Dermis microvascular lymphatic vessel endothelial cell (primary cell): ENCODE data around the gene CMIP. TPM values are rescaled to one million over a fixed set of nuclear protein-coding genes. Genes with fewer than 3 reads are reported as not detected.

ENCODE experiments used
- DNase-seq, 2 donors: peaks; one replicate each; pipeline versions ENCODE4 v3.0.0 to v3.0.0-alpha.2; 2010; ENCODE audit warnings: low read depth in 2 of 2
- total RNA-seq: library from RNA; depleted of rRNA; stranded (reverse); fragments of >200 nt; gene quantifications from 2 replicates; pipeline ENCODE4 v1.2.1, GENCODE V29; 2014

CMIP gene
- total RNA-seq, 1 donor from 2014 or later: 8.0 TPM

DNA sequence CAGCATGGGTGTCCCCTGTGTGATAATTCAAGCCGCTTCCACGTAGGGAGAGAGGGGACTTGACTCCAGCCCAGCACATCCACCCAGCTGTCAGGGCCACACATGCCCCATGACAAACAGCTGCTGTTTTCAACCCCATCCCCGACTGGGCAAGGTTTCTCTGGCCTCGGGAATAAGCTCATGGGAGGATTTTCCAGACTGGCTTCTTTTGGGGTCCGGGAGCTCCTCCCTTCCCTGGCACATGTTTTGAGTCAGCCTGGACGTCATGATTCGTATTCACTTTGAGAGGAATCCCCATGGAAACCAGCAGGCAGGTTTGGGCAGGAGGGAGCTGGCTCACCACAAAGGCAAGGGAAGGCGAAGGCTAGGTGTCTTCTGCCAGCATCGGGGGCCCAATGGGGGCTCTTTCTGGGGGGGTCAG lies 156.4 kb downstream of the CMIP start:
- peak in 1 of 2 donors; percentile 29 for DNase-seq

GRCh38 chr16:81601601-81602255 lies 157.1 kb downstream of the CMIP start:
- peak; percentile 35 to 60 for DNase-seq

DNA sequence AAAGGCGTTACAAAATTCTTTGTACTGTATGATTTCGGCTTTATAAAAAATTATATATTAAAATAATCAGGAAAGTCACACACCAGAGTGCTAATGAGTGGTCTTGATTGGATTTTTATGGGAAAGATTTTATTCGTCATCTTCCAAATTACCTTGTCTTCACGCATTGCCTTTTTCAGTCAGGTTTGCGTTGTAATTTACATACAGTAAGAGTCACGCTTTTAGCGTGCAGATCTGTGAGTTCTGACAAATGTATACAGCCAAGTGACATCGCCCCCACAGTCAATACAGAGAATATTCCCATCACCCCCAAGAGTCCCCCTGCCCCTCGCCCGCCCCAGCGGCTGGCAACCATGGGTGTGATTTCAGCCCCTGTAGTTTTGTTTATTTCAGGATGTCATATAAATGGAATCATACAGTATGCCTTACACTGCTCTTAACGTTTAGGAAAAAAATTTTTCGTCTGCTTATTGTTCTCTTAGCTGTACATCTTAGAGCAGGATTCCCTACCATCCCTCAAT lies 157.7 kb downstream of the CMIP start:
- no peak for DNase-seq

DNA sequence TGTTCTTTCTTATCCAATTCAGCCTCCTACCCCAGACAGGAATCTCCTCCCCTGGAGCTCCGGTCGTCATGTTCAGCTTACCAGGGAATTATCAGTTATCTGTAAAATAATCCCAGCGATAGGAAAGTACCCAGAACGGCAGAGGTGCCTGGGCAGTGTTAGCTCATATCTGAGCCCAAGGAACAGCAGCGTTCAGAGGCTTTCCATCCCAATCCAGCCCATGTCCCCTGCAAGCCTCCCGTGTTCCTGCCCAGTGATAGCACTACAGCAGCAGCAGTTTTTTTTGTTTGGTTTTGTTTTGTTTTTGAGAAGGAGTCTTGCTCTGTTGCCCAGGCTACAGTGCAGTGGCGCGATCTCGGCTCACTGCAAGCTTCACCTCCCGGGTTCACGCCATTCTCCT lies 158.2 kb downstream of the CMIP start:
- no peak for DNase-seq

DNA sequence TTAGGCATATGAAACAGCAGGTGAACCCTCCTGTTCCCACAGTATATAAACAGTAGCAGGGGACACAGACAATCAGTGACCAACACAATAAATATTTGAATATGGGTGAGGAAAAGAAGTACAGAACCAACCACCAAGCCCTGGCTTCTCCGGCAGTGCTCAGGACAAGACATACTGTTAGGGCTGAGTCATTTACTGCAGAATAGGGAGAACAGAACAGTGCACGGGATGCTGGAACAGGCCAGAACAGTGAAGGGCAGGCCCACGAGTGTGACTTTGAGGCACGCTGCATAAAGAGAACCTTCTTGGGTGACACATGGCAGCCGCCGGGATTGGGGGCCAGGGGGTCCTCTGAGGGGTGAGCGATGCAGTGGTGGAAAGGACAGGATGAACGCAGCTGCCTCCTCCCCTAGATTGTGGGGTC lies 160.4 kb downstream of the CMIP start:
- DNase-seq: peak in 1 of 2 donors; percentile 71

GRCh38 chr16:81606039-81606438 lies 161.4 kb downstream of the CMIP start:
- no peak for DNase-seq

GRCh38 chr16:81607006-81607405 lies 162.4 kb downstream of the CMIP start:
- DNase-seq: no peak

- DNase-seq: no peak
Measured at GRCh38 chr16:81607805-81608522, 163.4 kb downstream of the CMIP start.

DNA sequence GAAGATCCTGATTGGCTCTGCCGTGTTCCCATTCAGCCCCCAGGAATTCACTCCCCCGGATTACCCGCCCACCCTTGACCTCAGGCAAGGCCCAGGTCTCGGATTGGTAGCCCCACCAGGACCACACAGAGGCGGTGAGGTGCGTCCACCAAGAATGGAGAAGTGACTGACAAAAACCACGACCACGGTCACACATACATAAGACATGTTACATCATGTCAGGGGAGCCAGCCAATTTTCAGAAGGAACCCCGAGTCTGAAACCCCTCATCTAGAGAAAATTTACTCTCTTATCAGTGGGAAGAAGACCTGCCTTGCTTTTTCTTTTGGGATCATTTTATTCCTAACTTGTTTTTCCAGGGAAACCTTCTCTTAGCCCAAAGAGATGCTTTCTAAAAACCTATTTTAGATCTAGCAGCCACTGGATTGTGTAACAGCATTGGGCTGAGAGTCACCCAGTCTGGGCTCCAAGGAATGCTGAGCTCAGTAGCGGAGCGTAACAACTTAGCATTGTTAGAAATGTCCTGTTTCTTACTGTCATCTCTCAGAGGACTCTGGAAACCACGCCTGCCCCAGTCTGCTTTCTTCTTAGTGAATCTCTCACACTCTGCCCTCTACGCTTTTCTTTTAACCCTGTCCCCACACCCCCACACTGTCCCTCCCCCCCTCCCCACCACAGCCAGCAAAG lies 164.1 kb downstream of the CMIP start:
- DNase-seq: no peak

DNA sequence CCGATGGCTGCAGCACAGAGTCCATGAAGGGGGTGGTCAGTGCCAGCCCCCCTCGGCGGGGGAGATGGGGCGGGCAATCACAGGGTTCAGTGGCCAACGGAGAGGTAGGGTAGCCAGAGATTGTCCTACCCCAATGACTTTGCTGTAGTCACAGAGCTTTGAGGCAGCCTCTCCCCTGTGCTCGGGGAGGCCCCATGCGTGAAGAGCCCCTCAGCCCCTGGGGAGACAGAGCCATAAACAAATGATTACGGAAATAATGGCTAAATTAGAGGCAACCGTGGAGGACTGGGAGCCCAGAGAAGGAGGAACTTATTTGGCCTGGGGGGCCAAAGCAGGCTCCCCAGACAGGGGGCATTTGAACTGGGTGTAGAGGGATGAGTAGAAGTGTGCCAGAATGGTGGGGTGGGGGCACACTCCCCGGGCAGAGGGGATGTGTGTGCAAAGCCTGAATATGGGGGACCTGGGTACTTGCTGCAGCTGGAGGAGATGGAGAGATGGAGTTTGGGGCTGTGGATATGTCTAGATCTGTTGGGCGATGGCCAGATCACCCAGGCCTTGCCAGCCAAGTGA lies 164.8 kb downstream of the CMIP start:
- no peak for DNase-seq

GRCh38 chr16:81610144-81610842 lies 165.7 kb downstream of the CMIP start:
- DNase-seq: peak in 1 of 2 donors; percentile 71

GRCh38 chr16:81610936-81611335 lies 166.3 kb downstream of the CMIP start:
- DNase-seq: peak in 1 of 2 donors; percentile 26

GRCh38 chr16:81611721-81612120 lies 167.1 kb downstream of the CMIP start:
- no peak for DNase-seq

GRCh38 chr16:81612351-81613163 lies 167.9 kb downstream of the CMIP start:
- DNase-seq: peak in 1 of 2 donors; percentile 90

DNA sequence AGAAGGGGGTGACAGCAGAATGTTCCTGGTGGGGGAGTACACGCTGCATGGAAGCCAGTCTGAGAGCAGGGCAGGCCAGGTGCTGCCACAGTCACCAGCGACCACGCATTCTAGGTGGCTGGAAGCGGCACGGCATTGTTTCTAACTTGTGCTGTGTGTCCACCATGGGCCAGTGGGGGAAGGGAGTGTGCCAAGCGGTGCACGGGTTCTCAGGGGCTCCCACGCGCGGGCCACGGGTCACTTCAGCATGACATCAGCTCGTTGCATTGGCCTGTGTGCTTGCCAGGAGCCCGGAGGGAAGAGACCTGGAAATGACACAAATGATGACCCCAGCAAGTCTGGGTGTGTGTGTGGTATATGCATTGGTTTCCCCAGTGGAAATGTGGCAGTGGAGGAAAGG lies 169.6 kb downstream of the CMIP start:
- no peak for DNase-seq

GRCh38 chr16:81614654-81615359 lies 170.2 kb downstream of the CMIP start:
- no peak for DNase-seq

DNA sequence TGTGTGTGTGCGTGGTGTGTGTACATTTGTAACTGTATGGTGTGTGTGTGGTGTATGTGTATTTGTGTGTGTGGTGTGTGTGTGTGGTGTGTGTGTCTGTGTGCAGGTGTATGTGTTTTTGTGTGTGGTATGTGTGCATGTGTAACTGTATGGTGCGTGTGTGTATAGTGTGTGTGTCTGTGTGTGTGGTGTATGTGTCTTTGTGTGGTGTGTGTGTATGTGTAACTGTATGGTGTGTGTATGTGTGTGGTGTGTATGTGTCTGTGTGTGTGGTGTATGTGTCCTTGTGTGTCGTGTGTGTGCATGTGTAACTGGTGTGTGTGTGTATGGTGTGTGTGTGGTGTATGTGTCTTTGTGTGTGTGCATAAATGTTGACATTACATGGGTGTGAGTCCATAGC lies 170.8 kb downstream of the CMIP start:
- DNase-seq: no peak

DNA sequence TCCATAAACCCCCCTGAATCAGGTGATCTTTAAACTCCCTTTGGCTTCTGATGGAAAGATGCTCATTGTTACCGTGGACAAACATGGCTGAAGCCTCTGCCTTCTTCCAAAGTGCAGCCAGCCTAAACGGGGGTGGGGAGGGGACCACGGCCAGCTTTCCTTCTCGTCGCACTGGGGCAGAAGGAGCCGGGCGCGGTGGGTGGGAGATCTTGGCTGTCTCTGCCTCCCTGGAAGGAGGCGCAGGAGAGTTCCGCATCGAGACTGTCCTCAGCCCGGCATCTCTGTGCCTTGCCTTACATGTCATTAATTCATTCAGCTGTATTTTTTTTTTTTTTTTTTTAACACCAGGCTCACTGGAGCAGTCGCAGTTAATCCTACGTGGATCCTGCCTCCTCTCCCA lies 171.2 kb downstream of the CMIP start:
- no peak for DNase-seq

- peak in 1 of 2 donors; percentile 55 for DNase-seq
Measured at GRCh38 chr16:81616321-81617020, 171.9 kb downstream of the CMIP start.
